ENCODE data around the gene CBLN3.
"Not testable (repeated sequence)": the region's sequence is repeated elsewhere in the genome, so short reads cannot be mapped to it uniquely, and the experiment has no call there.

Gene CBLN3

DNA sequence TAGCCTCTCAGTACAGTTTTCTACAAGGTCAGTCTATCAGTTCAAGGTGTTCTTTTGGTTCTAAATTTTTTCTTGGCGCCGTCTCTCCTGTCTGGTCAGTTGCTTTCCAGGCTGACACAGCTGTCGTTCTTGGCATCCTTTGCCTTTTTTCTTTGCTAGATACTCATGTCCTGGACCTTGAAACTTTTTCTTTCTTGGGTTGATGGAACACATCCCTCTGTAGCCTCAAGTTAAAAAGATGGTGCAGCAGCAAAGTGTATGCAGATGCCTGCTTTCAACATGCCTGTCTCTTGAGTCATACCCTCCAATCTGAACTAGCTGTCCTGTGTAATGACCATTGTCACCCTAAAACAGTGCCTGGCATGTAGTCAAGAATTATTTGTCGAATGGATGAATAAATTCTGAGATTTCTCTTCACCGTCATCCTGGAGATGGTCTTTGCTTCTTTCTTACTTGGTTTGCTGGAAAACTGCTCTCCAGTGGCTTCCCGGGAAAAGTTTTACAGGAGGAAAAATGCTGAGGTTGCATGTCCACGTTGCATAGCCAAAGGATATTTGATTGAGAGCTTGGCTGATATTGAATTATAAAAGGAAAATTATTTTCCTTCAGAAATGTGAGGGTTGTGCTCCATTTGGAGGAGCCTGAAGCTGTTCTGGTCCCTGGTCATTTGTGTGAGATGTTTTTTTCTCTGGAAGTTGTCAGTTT, 26.0 kb downstream of the CBLN3 start:
- no peak for DNase-seq (ENCODE audit: low read depth in 2 of 2)

- DNase-seq (ENCODE audit: low read depth in 2 of 2) = no peak
These were observed 27.4 kb downstream of the CBLN3 start for GRCh38 chr14:24401810-24402702.

- DNase-seq (ENCODE audit: low read depth in 2 of 2) = no peak
These were observed 29.3 kb downstream of the CBLN3 start for GRCh38 chr14:24399999-24400718.

- no peak for DNase-seq (ENCODE audit: low read depth in 2 of 2)
These were observed 30.0 kb downstream of the CBLN3 start for GRCh38 chr14:24399447-24399822.

DNA sequence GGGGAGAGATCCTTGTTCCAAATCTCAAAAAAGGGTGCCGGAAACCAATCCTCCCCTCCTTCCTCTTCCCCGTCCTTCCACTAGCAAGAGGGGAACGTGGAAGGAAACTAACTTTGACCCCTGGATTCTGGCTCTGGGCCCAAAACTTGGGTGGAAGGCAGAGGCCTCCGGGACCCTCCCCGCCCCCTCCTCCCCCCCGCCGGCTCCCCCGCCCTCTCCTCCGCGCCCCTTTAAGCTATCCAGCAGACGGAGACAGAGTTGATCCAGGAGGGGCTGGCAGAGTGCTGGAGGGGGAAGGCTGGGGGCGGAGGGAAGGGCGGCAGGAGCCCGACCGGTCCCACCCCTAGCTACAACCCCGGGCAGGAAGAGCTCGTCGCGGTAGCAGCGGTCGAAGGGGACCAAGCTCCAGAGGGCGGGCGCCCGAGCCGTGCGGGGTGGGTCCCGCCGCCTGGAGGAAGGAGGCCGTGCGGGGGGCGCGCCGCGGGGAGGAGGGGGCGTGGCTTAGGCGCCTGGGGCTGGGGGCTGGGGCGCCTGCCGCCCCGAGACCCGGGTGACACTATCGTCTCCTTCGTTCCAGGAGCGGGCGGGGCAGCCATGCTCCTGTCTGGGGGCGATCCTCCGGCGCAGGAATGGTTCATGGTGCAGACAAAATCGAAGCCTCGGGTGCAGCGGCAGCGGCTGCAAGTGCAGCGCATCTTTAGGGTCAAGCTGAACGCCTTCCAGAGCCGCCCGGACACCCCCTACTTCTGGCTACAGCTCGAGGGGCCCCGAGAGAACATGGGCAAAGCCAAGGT, 30.6 kb downstream of the CBLN3 start, which contains the start of gene NYNRIN:
Gene NYNRIN (plus strand): TSS at position 351 of the 794 bp plus-strand sequence. CDS start 244 bp downstream, at position 595.
- no peak for DNase-seq (ENCODE audit: low read depth in 2 of 2)

- DNase-seq (ENCODE audit: low read depth in 2 of 2) = no peak
These were observed 31.2 kb downstream of the CBLN3 start for GRCh38 chr14:24398293-24398652.

DNA sequence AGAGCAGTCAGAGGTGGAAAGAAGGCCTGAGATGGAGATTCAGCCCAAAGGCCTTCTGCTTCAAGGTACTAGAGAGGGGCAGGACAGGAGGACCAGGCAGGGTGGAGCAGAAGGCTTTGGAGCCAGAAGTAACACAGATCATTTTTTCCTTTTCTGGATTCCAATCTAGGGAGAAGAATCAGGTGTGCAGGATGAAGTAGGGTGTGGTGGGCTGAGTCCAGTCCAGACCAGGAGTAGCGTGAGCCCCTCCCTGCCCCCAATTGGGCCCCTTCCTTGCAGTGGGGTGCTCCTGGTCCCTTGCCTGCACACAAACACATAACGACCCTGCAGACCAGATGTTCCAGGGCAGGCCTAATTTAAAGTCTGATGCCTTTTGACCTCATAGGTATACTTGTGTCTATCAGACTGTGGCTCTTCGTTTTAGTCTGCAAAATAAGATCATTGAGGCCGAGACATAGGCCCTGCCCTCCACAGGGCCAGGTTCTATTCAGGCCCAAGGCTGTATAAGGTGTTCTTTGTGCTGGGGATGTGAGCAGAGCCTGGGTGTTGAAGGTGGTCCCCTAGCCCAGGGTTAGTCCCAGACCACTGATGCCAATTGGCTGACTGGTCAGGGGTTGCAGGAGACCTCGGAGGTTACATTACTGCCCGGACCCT, 31.7 kb downstream of the CBLN3 start:
- DNase-seq (ENCODE audit: low read depth in 2 of 2) = no peak

DNA sequence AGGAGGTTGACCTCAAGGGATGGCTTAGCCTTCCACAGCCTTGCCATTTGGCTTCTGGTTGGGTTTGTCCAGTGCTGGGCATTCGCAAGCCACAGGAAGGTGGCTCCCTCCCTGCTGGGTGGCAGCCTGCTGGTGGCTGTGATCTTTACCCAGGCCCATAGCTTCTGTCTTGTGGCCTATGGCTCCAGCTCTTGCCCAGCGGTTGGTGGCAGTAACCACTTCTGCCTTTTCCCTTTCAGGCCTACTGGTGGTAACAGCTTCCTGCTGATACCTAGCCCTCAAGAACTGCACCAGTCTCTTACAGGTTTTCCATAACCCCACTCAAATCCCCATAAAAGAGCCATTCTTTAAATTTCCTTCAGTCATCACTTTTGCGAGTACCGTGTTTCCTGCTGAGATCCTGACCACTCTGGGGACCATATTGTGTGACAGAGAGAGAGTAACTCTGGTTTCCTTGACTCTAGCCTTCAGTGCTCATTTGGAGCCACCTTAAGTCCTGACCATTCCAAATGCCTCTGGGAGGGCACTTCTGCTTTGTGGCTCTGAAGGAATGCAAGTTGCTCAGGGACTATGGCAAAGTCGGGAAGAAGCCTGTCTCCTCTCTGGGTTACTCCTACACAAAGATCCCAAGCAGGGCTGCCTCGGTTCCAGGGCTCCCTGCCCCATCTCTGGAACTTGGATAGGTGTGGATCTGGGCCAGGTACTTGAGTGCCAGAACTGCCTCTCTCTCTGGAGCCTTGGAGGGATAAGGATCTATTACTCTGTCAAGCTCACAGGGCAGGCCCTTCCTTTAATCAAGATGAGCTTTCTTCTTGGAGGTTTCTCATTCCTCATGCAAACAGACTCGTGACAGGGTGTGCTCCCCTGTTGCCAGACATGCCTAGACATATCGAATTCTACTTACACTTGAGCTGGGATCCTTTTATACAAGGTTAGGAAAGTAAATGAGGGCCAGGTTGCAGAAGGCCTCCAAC, 33.6 kb downstream of the CBLN3 start:
- no peak for DNase-seq (ENCODE audit: low read depth in 2 of 2)

GRCh38 chr14:24394275-24394674, 35.2 kb downstream of the CBLN3 start:
- no peak for DNase-seq (ENCODE audit: low read depth in 2 of 2)

GRCh38 chr14:24392325-24393091, 37.0 kb downstream of the CBLN3 start:
- no peak for DNase-seq (ENCODE audit: low read depth in 2 of 2)

- no peak for DNase-seq (ENCODE audit: low read depth in 2 of 2)
These were observed 38.6 kb downstream of the CBLN3 start for GRCh38 chr14:24390701-24391468.

- no peak for DNase-seq (ENCODE audit: low read depth in 2 of 2)
These were observed 40.1 kb downstream of the CBLN3 start for GRCh38 chr14:24389226-24389848.

- no peak for DNase-seq (ENCODE audit: low read depth in 2 of 2)
These were observed 40.8 kb downstream of the CBLN3 start for GRCh38 chr14:24388474-24389179.

DNA sequence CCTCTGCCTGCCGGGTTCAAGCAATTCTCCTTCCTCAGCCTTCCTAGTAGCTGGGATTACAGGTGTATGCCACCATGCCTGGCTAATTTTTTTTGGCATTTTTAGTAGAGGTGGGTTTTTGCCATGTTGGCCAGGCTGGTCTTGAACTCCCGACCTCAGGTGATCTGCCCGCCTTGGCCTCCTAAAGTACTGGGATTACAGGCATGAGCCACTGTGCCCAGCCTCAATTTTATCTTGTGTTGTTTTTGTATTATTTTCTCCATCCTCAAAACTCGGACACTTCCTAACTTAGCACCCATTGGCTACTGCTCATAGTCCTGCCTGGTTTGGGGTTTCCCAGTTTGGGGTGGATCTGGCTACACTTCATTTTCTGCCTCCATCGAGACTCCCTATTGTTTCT, 41.9 kb downstream of the CBLN3 start:
- not testable (repeated sequence) for DNase-seq (ENCODE audit: low read depth in 2 of 2)

DNA sequence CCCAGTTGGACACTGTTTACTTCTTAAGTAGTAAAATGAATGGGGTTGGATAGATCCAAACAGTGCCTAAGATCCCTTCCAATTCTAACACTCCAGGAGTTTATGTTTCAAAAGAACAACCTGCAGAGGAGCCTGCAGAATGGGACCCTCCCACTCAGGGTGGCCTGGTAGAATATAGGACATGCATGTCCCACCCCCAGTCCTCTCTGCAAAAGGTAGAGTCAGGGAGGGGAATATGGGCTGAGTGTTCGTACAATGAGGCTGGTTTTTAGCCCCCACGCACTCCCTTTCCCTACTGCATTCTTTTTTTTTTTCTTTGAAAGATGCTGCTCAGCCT, 42.5 kb downstream of the CBLN3 start:
- no peak for DNase-seq (ENCODE audit: low read depth in 2 of 2)

GRCh38 chr14:24385524-24385923, 43.9 kb downstream of the CBLN3 start:
- DNase-seq (ENCODE audit: low read depth in 2 of 2) = no peak

GRCh38 chr14:24384169-24384568, 45.3 kb downstream of the CBLN3 start:
- no peak for DNase-seq (ENCODE audit: low read depth in 2 of 2)

DNA sequence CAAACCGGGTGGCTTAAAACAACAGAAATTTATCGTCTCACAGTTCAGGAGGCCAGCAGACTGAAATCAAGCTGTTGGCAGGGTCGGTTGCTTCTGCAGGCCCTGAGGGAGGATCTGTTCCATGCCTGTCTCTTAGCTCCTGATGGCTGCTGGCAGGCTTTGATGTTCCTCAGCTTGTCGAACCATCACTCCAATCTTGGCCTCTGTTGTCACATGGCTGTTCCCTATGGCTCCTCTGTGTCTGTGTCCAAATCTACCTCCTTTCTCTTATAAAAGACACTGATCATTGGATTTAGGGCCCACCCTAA, 47.5 kb downstream of the CBLN3 start:
- no peak for DNase-seq (ENCODE audit: low read depth in 2 of 2)

Measured in stimulated activated CD8-positive, alpha-beta memory T cell treated with anti-CD3 and anti-CD28 coated beads, Interleukin-2, amount 100 ng/mL, for 48 hours (primary cell).